Mesenchymal stem cell (in vitro differentiated cells and primary cell): ENCODE data around the gene CHN2.

Experiments used
- DNase-seq: peaks from one replicate; pipeline ENCODE4 v3.0.0-alpha.2; 2013
- H2AFZ ChIP-seq: one replicate; pipeline ENCODE4 v1.6.1; 2013; ENCODE audit warnings: low read depth, mild to moderate bottlenecking, control low read depth, inconsistent platforms, low read length, moderate library complexity
- H2AK5ac ChIP-seq: 2 replicates; pipeline ENCODE4 v1.6.1; 2013; ENCODE audit warnings: low read length, moderate library complexity, mild to moderate bottlenecking, inconsistent platforms; ENCODE audit not compliant: severe bottlenecking
- H2BK120ac ChIP-seq: one replicate; pipeline ENCODE4 v1.6.1; 2013; ENCODE audit warnings: low read depth, mild to moderate bottlenecking, inconsistent platforms, low read length, moderate library complexity
- H2BK12ac ChIP-seq, 2 experiments: one replicate each; pipeline ENCODE4 v1.6.1; 2013; ENCODE audit warnings: inconsistent platforms in 2 of 2, low read length in 2 of 2, mild to moderate bottlenecking in 2 of 2, moderate library complexity in 2 of 2, control low read depth in 1 of 2
- H2BK15ac ChIP-seq: one replicate; pipeline ENCODE4 v1.6.1; 2013; ENCODE audit warnings: mild to moderate bottlenecking, low read depth, inconsistent platforms; ENCODE audit not compliant: poor library complexity, severe bottlenecking
- H2BK5ac ChIP-seq: 2 replicates; pipeline ENCODE4 v1.6.1; 2013; ENCODE audit warnings: low read depth, mild to moderate bottlenecking, low read length, control low read depth, inconsistent platforms; ENCODE audit not compliant: poor library complexity, severe bottlenecking
- H3K14ac ChIP-seq, 2 experiments: one replicate each; pipeline ENCODE4 v1.6.1; 2013; ENCODE audit warnings: inconsistent platforms in 2 of 2, low read length in 2 of 2, control low read depth in 1 of 2, mild to moderate bottlenecking in 1 of 2, moderate library complexity in 1 of 2
- H3K18ac ChIP-seq, 2 experiments: one replicate each; pipeline ENCODE4 v1.6.1; 2013; ENCODE audit warnings: inconsistent platforms in 2 of 2, low read length in 2 of 2, control low read depth in 1 of 2, low read depth in 1 of 2, mild to moderate bottlenecking in 1 of 2
- H3K23ac ChIP-seq, 2 experiments: one replicate each; pipeline ENCODE4 v1.6.1; 2013; ENCODE audit warnings: inconsistent platforms in 2 of 2, low read length in 2 of 2, mild to moderate bottlenecking in 2 of 2, moderate library complexity in 2 of 2, control low read depth in 1 of 2
- H3K27ac ChIP-seq: 2 replicates; pipeline ENCODE4 v1.5.1; 2013; ENCODE audit warnings: mild to moderate bottlenecking, moderate library complexity, low read length, control low read depth, inconsistent platforms; ENCODE audit not compliant: poor library complexity, severe bottlenecking
- H3K27me3 ChIP-seq, 2 experiments: 2 replicates each; pipeline versions ENCODE4 v1.6.1 to v1.7.0; 2013; ENCODE audit warnings: low read length in 2 of 2, mild to moderate bottlenecking in 2 of 2, moderate library complexity in 2 of 2, control low read depth in 1 of 2, inconsistent platforms in 1 of 2; ENCODE audit not compliant: control insufficient read depth in 1 of 2, insufficient read depth in 1 of 2
- H3K36me3 ChIP-seq, 2 experiments: 2 replicates each; pipeline versions ENCODE4 v1.6.1 to v1.7.0; 2013; ENCODE audit warnings: low read length in 2 of 2, control low read depth in 1 of 2, inconsistent platforms in 1 of 2, low read depth in 1 of 2, mild to moderate bottlenecking in 1 of 2; ENCODE audit not compliant: insufficient read depth in 2 of 2, control insufficient read depth in 1 of 2
- H3K4ac ChIP-seq, 2 experiments: one replicate each; pipeline ENCODE4 v1.6.1; 2013; ENCODE audit warnings: inconsistent platforms in 2 of 2, low read length in 2 of 2, mild to moderate bottlenecking in 2 of 2, moderate library complexity in 2 of 2, control low read depth in 1 of 2, low read depth in 1 of 2
- H3K4me1 ChIP-seq: 2 replicates; pipeline ENCODE4 v1.6.1; 2013; ENCODE audit warnings: low read depth, low read length, control low read depth; ENCODE audit not compliant: control insufficient read depth, insufficient read depth
- H3K4me2 ChIP-seq: 2 replicates; pipeline ENCODE4 v1.6.1; 2013; ENCODE audit warnings: low read length, mild to moderate bottlenecking, inconsistent platforms; ENCODE audit not compliant: poor library complexity, severe bottlenecking
- H3K4me3 ChIP-seq, 2 experiments: 2 replicates each; pipeline versions ENCODE4 v1.5.1 to v1.7.0; 2013; ENCODE audit warnings: low read length in 2 of 2, mild to moderate bottlenecking in 2 of 2, control low read depth in 1 of 2, low read depth in 1 of 2; ENCODE audit not compliant: insufficient read depth in 1 of 2
- H3K79me1 ChIP-seq: replicated peaks from 2 replicates; pipeline ENCODE4 v1.6.1; 2013; ENCODE audit warnings: mild to moderate bottlenecking, control low read depth, low read length, inconsistent platforms; ENCODE audit not compliant: poor library complexity, severe bottlenecking
- H3K9ac ChIP-seq: 2 replicates; pipeline ENCODE4 v1.7.0; 2013; ENCODE audit warnings: mild to moderate bottlenecking, low read length, moderate library complexity
- H3K9me3 ChIP-seq: 2 replicates; pipeline ENCODE4 v1.7.0; 2013; ENCODE audit warnings: mild to moderate bottlenecking, low read length; ENCODE audit not compliant: control insufficient read depth
- H4K8ac ChIP-seq: one replicate; pipeline ENCODE4 v1.6.1; 2013; ENCODE audit warnings: inconsistent platforms, mild to moderate bottlenecking, low read length, moderate library complexity
- H4K91ac ChIP-seq: one replicate; pipeline ENCODE4 v1.6.1; 2013; ENCODE audit warnings: mild to moderate bottlenecking, low read length, inconsistent platforms
- WGBS: methylation state at CpG from one replicate; pipeline ENCODE4 v1.1.7; 2013; ENCODE audit warnings: mixed read lengths; 5-methylcytosine and 5-hydroxymethylcytosine counted together

Gene CHN2

DNA sequence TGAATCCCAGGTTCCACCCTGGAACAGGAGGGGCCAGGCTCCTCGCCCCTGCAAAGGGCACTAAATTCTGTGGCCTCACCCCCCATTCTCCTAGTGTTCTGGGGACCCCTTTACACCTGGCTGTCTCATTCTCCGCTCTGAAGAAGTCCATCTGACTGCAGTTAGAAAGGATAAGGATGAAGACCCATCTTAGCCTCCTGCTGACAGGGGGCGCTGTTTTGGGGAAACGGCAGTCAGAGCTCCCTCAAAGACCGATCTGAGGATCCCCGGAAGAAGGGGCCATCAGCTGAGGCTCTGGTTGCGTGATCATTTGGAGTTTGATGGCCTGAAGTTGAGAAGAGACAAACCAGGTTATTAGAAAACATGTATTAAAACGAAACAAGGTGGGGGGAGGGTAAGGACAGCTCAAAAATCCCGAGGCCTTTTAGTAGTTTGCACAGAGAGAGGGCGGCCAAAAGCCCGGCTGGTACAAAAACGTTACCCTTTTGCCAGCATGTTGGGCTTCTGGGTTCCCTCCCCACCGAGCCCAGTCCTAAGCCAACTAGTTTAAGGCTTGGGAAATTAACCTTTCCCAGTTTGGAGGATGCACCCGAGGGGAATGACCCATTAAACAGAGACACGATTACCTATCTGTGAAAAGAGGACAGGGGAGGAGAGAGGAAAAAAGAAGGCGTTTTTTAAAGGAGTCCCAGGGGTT, 102.8 kb downstream of the CHN2 start:
- H2BK5ac ChIP-seq = no peak overlapping the region
- H3K18ac ChIP-seq = no peak overlapping the region
- H4K91ac ChIP-seq = no peak overlapping the region
- no peak overlapping the region for H3K4me2 ChIP-seq
- no peaks in the 10 kb centered on the region for H3K36me3 ChIP-seq
- no peak overlapping the region for H2AFZ ChIP-seq
- no peaks in the 10 kb centered on the region for H3K4me1 ChIP-seq
- no peak overlapping the region for H3K4ac ChIP-seq
- H3K4me3 ChIP-seq = no peak overlapping the region
- no peak overlapping the region for H3K9ac ChIP-seq
- DNase-seq = no peak
- H3K23ac ChIP-seq = no peak overlapping the region
- WGBS = 61% methylated on average over 16 of the region's 16 CpGs
- no peak overlapping the region for H3K27ac ChIP-seq
- no peak overlapping the region for H4K8ac ChIP-seq
- no peak overlapping the region for H2BK12ac ChIP-seq
- H3K14ac ChIP-seq = no peak overlapping the region
- H3K27me3 ChIP-seq = peaks cover 25 to 42% of the 10 kb centered on the region in 2 experiments
- H2BK120ac ChIP-seq = no peak overlapping the region
- no peak overlapping the region for H2AK5ac ChIP-seq
- H3K79me1 ChIP-seq = no peaks in the 10 kb centered on the region
- H2BK15ac ChIP-seq = no peak overlapping the region
- H3K9me3 ChIP-seq = no peaks in the 10 kb centered on the region

GRCh38 chr7:29299086-29299485, 104.5 kb downstream of the CHN2 start:
- WGBS = 93% methylated on average over 6 of the region's 6 CpGs

DNA sequence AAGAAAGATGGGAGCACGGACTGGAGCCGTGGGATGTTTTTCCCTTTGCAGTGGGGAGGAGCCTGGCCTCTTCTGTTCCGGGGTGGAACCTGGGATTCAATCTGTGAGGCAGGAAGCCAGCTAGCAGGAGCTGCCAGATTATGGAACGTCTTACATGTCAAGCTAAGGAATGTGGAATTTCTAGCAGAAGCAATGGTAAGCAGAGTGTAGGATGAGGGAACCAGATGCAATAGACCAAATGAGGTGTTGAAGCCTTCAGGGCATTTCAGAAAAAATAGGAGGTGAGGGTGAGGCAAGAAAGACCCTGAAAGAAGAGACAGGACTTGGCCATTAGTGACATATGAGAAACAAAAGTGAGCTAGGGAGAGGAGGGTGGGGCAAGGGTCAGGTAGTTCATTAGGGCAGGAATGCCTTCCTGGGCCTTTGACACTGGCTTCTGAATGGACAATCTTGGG, 105.5 kb downstream of the CHN2 start:
- H3K4me2 ChIP-seq = no peak overlapping the region
- no peaks in the 10 kb centered on the region for H3K79me1 ChIP-seq
- no peak for DNase-seq
- no peak overlapping the region for H3K14ac ChIP-seq
- no peaks in the 10 kb centered on the region for H3K9me3 ChIP-seq
- no peak overlapping the region for H4K91ac ChIP-seq
- H3K4ac ChIP-seq = no peak overlapping the region
- no peak overlapping the region for H2AFZ ChIP-seq
- H4K8ac ChIP-seq = no peak overlapping the region
- H2BK120ac ChIP-seq = no peak overlapping the region
- H3K27ac ChIP-seq = no peak overlapping the region
- H3K36me3 ChIP-seq = no peaks in the 10 kb centered on the region
- H3K23ac ChIP-seq = no peak overlapping the region
- H2AK5ac ChIP-seq = no peak overlapping the region
- no peak overlapping the region for H3K18ac ChIP-seq
- no peak overlapping the region for H2BK5ac ChIP-seq
- H3K4me1 ChIP-seq = no peaks in the 10 kb centered on the region
- no peak overlapping the region for H3K9ac ChIP-seq
- no peak overlapping the region for H2BK12ac ChIP-seq
- no peak overlapping the region for H2BK15ac ChIP-seq
- WGBS = 60% methylated on average over 4 of the region's 4 CpGs
- H3K27me3 ChIP-seq = peaks cover 37 to 48% of the 10 kb centered on the region in 2 experiments
- H3K4me3 ChIP-seq = no peak overlapping the region

More at GRCh38 chr7:29299086-29299485, 104.5 kb downstream of the CHN2 start:
- Histone ChIP-seq H3K79me1 (no peaks in the 10 kb centered on the region), H2AK5ac (no peak overlapping the region), H3K4me2 (no peak overlapping the region), H2BK12ac (no peak overlapping the region), H3K18ac (no peak overlapping the region), H2BK15ac (no peak overlapping the region), H2AFZ (no peak overlapping the region), H3K9ac (no peak overlapping the region), H4K8ac (no peak overlapping the region), H2BK5ac (no peak overlapping the region), H3K14ac (no peak overlapping the region), H4K91ac (no peak overlapping the region), H3K23ac (no peak overlapping the region), H3K9me3 (no peaks in the 10 kb centered on the region), H3K4ac (no peak overlapping the region), H2BK120ac (no peak overlapping the region), H3K4me1 (no peaks in the 10 kb centered on the region), H3K4me3 (no peak overlapping the region), H3K27ac (no peak overlapping the region), H3K27me3 (peaks cover 38 to 39% of the 10 kb centered on the region in 2 experiments), H3K36me3 (no peaks in the 10 kb centered on the region)
- no peak for DNase-seq

DNA sequence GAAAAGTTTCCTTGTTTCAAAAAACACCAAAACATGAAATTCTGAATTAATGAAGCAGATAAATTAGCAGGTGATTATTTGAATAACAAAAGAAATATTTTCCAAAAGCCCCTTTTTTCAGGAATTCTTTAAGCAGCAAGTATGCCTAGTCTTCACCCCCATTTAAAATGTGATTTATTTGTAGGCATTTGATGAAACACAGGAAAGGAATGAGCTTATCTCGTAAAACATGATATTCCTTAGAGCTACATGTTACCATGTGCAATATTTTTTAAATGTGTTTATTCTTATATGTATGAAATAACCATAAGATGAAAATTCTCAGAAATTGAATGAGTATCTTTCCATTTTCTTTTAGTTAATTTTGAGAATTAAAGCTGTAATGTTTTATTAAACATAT, 106.1 kb downstream of the CHN2 start:
- H2BK5ac ChIP-seq = no peak overlapping the region
- no peaks in the 10 kb centered on the region for H3K4me1 ChIP-seq
- H3K4me2 ChIP-seq = no peak overlapping the region
- no peak overlapping the region for H2AFZ ChIP-seq
- H3K14ac ChIP-seq = no peak overlapping the region
- H3K79me1 ChIP-seq = no peaks in the 10 kb centered on the region
- no peaks in the 10 kb centered on the region for H3K36me3 ChIP-seq
- no peak overlapping the region for H3K9ac ChIP-seq
- peaks cover 36 to 52% of the 10 kb centered on the region in 2 experiments for H3K27me3 ChIP-seq
- no peaks in the 10 kb centered on the region for H3K9me3 ChIP-seq
- H4K91ac ChIP-seq = no peak overlapping the region
- H3K4me3 ChIP-seq = no peak overlapping the region
- no peak overlapping the region for H3K18ac ChIP-seq
- no peak overlapping the region for H3K27ac ChIP-seq
- no peak overlapping the region for H3K4ac ChIP-seq
- no peak for DNase-seq
- no CpG with 5 or more reads among the region's 1 CpG for WGBS
- H2BK15ac ChIP-seq = no peak overlapping the region
- H4K8ac ChIP-seq = no peak overlapping the region
- H3K23ac ChIP-seq = no peak overlapping the region
- no peak overlapping the region for H2BK120ac ChIP-seq
- no peak overlapping the region for H2AK5ac ChIP-seq
- no peak overlapping the region for H2BK12ac ChIP-seq
